ENCODE results near the gene PRKACB. TPM values are rescaled to one million over a fixed set of nuclear protein-coding genes. Genes with fewer than 3 reads are reported as not detected.

PRKACB gene
- total RNA-seq, 4 donors from 2014 or later, result 37.4 to 57.7 (median 50.9) TPM

DNA sequence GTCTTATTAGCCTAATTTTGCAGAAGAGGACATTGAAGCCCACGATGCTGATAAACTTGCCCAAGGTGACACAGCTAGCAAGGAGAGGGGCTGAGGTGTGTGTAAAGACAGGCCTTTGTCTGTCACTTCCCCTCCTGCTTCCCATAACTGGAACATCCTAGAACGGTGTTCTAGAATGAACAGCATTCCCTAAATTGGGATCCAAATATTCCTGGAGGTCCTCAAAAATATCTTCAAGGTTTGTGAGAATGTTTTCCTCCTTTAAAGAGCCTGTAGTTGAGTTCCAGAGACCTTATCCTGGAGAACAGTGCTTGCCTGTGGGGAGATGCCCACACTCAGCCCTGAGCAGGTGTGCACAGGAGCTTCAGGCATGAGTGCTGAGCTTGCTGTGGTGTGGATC lies 115.9 kb downstream of the PRKACB start:
- H3K9me3 ChIP-seq, result no peaks in the 10 kb centered on the region
- H3K36me3 ChIP-seq, result no peaks in the 10 kb centered on the region
- H3K4me1 ChIP-seq, result no peaks in the 10 kb centered on the region
- no peak overlapping the region for H3K27ac ChIP-seq
- WGBS, 2 donors (ENCODE audit: low coverage in 1 of 2), result 78 to 100% methylated on average over 1 to 2 of the region's 2 CpGs
- H3K4me3 ChIP-seq, result no peak overlapping the region
- TF ChIP-seq POLR2A (IDR thresholded peaks at IDR 0.05) (no peak), EP300 (IDR thresholded peaks at IDR 0.05) (no peak), POLR2AphosphoS5 (IDR thresholded peaks at IDR 0.05) (no peak)
- TF ChIP-seq, protein P1, sequence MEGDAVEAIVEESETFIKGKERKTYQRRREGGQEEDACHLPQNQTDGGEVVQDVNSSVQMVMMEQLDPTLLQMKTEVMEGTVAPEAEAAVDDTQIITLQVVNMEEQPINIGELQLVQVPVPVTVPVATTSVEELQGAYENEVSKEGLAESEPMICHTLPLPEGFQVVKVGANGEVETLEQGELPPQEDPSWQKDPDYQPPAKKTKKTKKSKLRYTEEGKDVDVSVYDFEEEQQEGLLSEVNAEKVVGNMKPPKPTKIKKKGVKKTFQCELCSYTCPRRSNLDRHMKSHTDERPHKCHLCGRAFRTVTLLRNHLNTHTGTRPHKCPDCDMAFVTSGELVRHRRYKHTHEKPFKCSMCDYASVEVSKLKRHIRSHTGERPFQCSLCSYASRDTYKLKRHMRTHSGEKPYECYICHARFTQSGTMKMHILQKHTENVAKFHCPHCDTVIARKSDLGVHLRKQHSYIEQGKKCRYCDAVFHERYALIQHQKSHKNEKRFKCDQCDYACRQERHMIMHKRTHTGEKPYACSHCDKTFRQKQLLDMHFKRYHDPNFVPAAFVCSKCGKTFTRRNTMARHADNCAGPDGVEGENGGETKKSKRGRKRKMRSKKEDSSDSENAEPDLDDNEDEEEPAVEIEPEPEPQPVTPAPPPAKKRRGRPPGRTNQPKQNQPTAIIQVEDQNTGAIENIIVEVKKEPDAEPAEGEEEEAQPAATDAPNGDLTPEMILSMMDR (IDR thresholded peaks at IDR 0.05), result no peak
- ATAC-seq, result no peak
- H3K27me3 ChIP-seq, result no peaks in the 10 kb centered on the region

DNA sequence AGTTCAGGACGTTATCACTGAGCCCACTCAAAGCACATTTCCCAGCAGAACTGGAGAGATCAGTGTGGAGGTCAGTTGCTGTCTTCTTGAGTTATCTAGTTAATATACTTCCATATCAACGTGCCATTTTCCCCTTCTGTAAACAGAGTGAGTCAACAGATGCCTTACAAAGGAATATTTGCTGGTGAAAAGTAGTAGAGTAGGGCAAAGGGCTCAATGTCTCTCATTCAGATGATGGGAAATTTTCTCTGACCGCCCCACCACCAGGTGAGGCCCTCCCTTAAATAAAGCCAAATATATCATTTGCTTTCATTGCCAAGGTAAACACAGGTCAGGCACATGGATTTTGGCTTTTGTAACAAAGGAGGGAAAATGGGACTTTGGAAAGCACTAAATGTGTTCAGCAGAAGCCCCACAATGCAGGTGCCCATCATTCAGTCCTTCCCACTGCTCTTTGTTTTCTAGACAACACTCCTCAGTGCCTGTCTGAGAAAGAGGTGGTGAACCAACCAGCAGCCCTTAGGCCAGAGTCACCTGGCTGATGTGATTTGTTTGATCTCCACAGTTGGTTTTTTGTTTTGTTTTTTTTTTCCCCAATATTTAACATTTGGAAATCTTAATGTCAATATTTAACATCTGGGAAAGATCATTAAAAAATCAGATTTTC lies 116.9 kb downstream of the PRKACB start:
- Histone ChIP-seq H3K27ac (no peak overlapping the region), H3K36me3 (no peaks in the 10 kb centered on the region), H3K4me1 (no peaks in the 10 kb centered on the region), H3K9me3 (no peaks in the 10 kb centered on the region), H3K27me3 (no peaks in the 10 kb centered on the region), H3K4me3 (no peak overlapping the region)
- no peak for ATAC-seq
- TF ChIP-seq EP300 (IDR thresholded peaks at IDR 0.05) (no peak), POLR2AphosphoS5 (IDR thresholded peaks at IDR 0.05) (no peak), POLR2A (IDR thresholded peaks at IDR 0.05) (no peak)
- TF ChIP-seq, protein P1 (IDR thresholded peaks at IDR 0.05), result no peak
- WGBS, 2 donors (ENCODE audit: low coverage in 1 of 2), result 20 to 39% methylated on average over 3 of the region's 3 CpGs

DNA sequence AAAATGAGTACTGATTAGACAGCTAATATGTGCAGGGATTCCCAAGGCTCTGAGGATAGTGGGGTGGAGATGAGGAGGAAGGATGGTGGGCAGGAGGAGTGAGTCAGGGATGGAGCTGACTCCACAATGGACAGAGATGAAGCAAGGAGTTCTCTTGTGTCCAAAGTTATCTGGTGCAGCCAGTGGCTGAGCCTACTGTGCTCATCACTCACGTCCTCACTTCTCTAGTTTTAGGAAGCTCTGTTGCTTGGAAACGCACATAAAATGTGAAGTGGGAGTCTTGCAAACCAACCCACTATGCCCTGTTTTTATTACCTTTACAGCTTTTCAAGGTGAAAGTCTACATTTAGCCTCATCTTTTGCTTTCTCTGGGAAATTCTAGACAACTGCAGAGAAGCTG lies 120.9 kb downstream of the PRKACB start:
- no peak overlapping the region for H3K27ac ChIP-seq
- no peaks in the 10 kb centered on the region for H3K27me3 ChIP-seq
- no peak for ATAC-seq
- no peak overlapping the region for H3K4me3 ChIP-seq
- H3K36me3 ChIP-seq, result no peaks in the 10 kb centered on the region
- 81 to 85% methylated on average over 2 of the region's 2 CpGs for WGBS, 2 donors (ENCODE audit: low coverage in 1 of 2)
- no peak for TF ChIP-seq POLR2AphosphoS5 (IDR thresholded peaks at IDR 0.05)
- no peak for TF ChIP-seq POLR2A (IDR thresholded peaks at IDR 0.05)
- TF ChIP-seq EP300 (IDR thresholded peaks at IDR 0.05), result no peak
- TF ChIP-seq, protein P1 (IDR thresholded peaks at IDR 0.05), result no peak
- no peaks in the 10 kb centered on the region for H3K4me1 ChIP-seq
- H3K9me3 ChIP-seq, result no peaks in the 10 kb centered on the region

DNA sequence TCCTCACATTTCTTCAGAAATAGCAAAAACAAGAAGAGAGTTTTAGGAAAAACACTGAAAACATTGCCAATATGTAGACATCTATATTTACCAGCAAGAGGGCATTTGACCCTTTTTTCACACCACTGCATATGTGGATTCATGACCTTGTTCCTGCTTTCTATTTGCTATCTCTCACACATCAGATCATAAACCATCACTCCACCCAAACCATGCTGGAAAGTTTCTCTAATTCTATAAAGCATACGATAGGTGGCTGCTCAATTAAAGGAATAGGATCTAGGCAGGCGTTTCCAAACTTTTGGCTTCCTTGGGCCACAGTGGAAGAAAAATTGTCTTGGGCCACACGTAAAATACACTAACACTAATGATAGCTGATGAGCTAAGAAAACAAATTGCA lies 121.8 kb downstream of the PRKACB start:
- Histone ChIP-seq H3K4me3 (no peak overlapping the region), H3K27me3 (no peaks in the 10 kb centered on the region), H3K36me3 (no peaks in the 10 kb centered on the region), H3K9me3 (no peaks in the 10 kb centered on the region), H3K4me1 (no peaks in the 10 kb centered on the region), H3K27ac (no peak overlapping the region)
- 87 to 92% methylated on average over 2 to 3 of the region's 3 CpGs for WGBS, 2 donors (ENCODE audit: low coverage in 1 of 2)
- no peak for ATAC-seq
- TF ChIP-seq, protein P1 (IDR thresholded peaks at IDR 0.05), result no peak
- no peak for TF ChIP-seq POLR2A (IDR thresholded peaks at IDR 0.05)
- TF ChIP-seq EP300 (IDR thresholded peaks at IDR 0.05), result no peak
- TF ChIP-seq POLR2AphosphoS5 (IDR thresholded peaks at IDR 0.05), result no peak

DNA sequence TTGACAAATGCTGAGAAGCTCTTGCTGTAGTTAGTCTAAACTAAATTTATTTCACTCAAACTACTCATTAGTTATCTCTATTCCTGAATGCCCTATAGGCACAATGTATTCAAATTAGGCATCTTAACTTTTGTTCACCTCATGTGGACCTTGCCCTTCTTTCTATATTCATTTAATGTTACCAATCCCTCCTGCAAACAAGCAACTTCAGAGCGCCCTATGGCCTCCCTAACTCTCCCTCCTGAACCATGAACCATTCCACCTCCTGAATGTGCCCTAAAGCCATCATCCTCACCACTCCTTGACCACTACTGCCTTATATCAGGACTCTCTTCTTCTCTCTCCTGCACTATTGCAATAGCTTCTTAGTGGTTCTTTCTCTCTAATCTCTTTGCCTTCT lies 122.7 kb downstream of the PRKACB start:
- TF ChIP-seq, protein P1 (IDR thresholded peaks at IDR 0.05), result no peak
- TF ChIP-seq POLR2AphosphoS5 (IDR thresholded peaks at IDR 0.05) (no peak), POLR2A (IDR thresholded peaks at IDR 0.05) (no peak), EP300 (IDR thresholded peaks at IDR 0.05) (no peak)
- H3K27me3 ChIP-seq, result no peaks in the 10 kb centered on the region
- no peak for ATAC-seq
- H3K4me3 ChIP-seq, result no peak overlapping the region
- no peaks in the 10 kb centered on the region for H3K36me3 ChIP-seq
- no peaks in the 10 kb centered on the region for H3K9me3 ChIP-seq
- 0% methylated on average over 1 of the region's 1 CpG for WGBS, 2 donors (ENCODE audit: low coverage in 1 of 2)
- no peak overlapping the region for H3K27ac ChIP-seq
- peaks cover 0 to 6% (median 0%) of the 10 kb centered on the region in 3 donors for H3K4me1 ChIP-seq

Data from gastroesophageal sphincter (tissue), 4 donors.